ENCODE results near the gene AFF4.
"Not testable (repeated sequence)": the region's sequence is repeated elsewhere in the genome, so short reads cannot be mapped to it uniquely, and the experiment has no call there.

The AFF4 gene

GRCh38 chr5:132963171-132964104 is at the start of gene AFF4:
Gene AFF4 (minus strand): TSS chr5:132963634. CDS start chr5:132937189, 26,445 bp downstream.
- peak; percentile 85 to 99 (median 96) for DNase-seq

- DNase-seq: not testable (repeated sequence)
These were observed 45.0 kb upstream of the AFF4 start for GRCh38 chr5:133008455-133008854.

GRCh38 chr5:133006653-133007052 is 43.2 kb upstream of the AFF4 start:
- DNase-seq: no peak

- DNase-seq: no peak
These were observed 35.8 kb upstream of the AFF4 start for GRCh38 chr5:132999246-132999645.

GRCh38 chr5:132998556-132998955 is 35.1 kb upstream of the AFF4 start:
- peak in 1 of 51 donors; percentile 4 for DNase-seq

GRCh38 chr5:132996307-132996706 is 32.9 kb upstream of the AFF4 start:
- DNase-seq: no peak

- no peak for DNase-seq
These were observed 24.3 kb upstream of the AFF4 start for GRCh38 chr5:132987531-132988408.

- not testable (repeated sequence) for DNase-seq
These were observed 19.5 kb upstream of the AFF4 start for GRCh38 chr5:132982971-132983370.

- no peak for DNase-seq
These were observed 17.9 kb upstream of the AFF4 start for GRCh38 chr5:132981288-132981687.

- no peak for DNase-seq
These were observed 16.5 kb upstream of the AFF4 start for GRCh38 chr5:132979976-132980375.

GRCh38 chr5:132979367-132979940 is 16.0 kb upstream of the AFF4 start:
- no peak for DNase-seq

- no peak for DNase-seq
These were observed 13.4 kb upstream of the AFF4 start for GRCh38 chr5:132976852-132977251.

GRCh38 chr5:132972436-132972828 is 9.0 kb upstream of the AFF4 start:
- DNase-seq: not testable (repeated sequence)

GRCh38 chr5:132971483-132972435 is 8.3 kb upstream of the AFF4 start:
- no peak for DNase-seq

- no peak for DNase-seq
These were observed 1.7 kb upstream of the AFF4 start for GRCh38 chr5:132965120-132965519.

GRCh38 chr5:132962429-132963021 is 909 bp downstream of the AFF4 start:
- DNase-seq: peak in 11 of 51 donors; percentile 2 to 80 (median 11)

- no peak for DNase-seq
These were observed 1.5 kb downstream of the AFF4 start for GRCh38 chr5:132961887-132962286.

- DNase-seq: not testable (repeated sequence)
These were observed 2.2 kb downstream of the AFF4 start for GRCh38 chr5:132961123-132961815.

GRCh38 chr5:132956166-132956799 is 7.2 kb downstream of the AFF4 start:
- not testable (repeated sequence) for DNase-seq

Data from hypothalamus (tissue), 51 donors.